Measurements from ENCODE around the gene TRAPPC3. TPM values are rescaled to one million over a fixed set of nuclear protein-coding genes. Genes with fewer than 3 reads are reported as not detected.

TRAPPC3 gene
- total and polyA plus RNA-seq, 10 donors: 42.9 to 98.1 (median 58.3) TPM

DNA sequence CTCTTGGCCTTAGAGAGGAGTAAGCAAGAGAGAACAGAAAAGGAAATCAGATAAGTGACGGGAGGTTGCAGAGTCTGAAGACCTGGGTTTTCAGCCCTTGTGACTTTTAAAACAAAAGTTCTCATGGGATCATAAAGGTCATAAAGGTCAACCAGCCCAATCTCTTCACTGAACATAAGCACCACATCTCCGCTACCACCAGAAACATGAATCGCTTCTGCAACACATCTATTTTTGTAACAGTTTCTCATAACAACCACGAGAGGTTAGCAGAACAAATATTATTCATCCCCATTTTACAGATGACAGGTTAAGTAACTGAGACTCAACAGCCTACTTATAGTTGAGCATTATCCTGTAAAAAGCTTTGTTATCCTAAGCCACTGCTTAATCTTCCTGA lies 5.9 kb downstream of the TRAPPC3 start:
- no peak overlapping the region for H3K4me3 ChIP-seq
- H3K27me3 ChIP-seq (replicated peaks in 1 of 7): no peaks in the 10 kb centered on the region
- H3K36me3 ChIP-seq: peaks cover 0 to 40% (median 12%) of the 10 kb centered on the region in 6 donors
- H3K27ac ChIP-seq: no peak overlapping the region
- peaks cover 17 to 78% (median 48%) of the 10 kb centered on the region in 6 donors for H3K4me1 ChIP-seq
- no peak for DNase-seq
- WGBS, 5 donors: 70 to 80% (median 75%) methylated on average over 4 of the region's 4 CpGs
- H3K9me3 ChIP-seq: no peaks in the 10 kb centered on the region
- intact Hi-C loops (cut with DNase I; ENCODE audit: low total_unique reads): no loop called here
- TF ChIP-seq, protein P1, sequence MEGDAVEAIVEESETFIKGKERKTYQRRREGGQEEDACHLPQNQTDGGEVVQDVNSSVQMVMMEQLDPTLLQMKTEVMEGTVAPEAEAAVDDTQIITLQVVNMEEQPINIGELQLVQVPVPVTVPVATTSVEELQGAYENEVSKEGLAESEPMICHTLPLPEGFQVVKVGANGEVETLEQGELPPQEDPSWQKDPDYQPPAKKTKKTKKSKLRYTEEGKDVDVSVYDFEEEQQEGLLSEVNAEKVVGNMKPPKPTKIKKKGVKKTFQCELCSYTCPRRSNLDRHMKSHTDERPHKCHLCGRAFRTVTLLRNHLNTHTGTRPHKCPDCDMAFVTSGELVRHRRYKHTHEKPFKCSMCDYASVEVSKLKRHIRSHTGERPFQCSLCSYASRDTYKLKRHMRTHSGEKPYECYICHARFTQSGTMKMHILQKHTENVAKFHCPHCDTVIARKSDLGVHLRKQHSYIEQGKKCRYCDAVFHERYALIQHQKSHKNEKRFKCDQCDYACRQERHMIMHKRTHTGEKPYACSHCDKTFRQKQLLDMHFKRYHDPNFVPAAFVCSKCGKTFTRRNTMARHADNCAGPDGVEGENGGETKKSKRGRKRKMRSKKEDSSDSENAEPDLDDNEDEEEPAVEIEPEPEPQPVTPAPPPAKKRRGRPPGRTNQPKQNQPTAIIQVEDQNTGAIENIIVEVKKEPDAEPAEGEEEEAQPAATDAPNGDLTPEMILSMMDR (IDR thresholded peaks at IDR 0.05 in 8 of 11, conservative IDR thresholded peaks at IDR 0.05 in 3 of 11): no peak
- TF ChIP-seq POLR2AphosphoS5 (IDR thresholded peaks at IDR 0.05) (no peak), POLR2A (IDR thresholded peaks at IDR 0.05) (no peak)

DNA sequence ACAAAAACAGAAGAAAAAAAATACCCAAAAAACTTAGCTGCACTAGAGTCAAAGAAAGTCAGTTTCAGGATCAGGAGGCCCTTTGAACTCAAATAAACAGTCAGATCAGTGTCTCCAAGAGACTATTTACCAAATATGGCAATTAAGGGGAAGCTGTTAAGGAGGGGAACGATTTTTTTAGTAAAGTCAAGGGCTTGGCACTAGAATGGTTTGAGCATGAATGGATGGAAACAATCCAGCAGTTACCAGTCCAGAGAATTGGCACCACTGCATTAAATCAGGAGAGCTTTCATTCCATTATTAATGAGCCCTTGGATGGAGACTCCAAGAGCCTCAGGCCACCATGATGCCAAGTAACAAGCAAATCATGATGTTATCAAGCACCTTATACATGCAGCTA lies 7.2 kb downstream of the TRAPPC3 start:
- H3K27me3 ChIP-seq (replicated peaks in 1 of 7): no peaks in the 10 kb centered on the region
- peaks cover 8 to 65% (median 35%) of the 10 kb centered on the region in 6 donors for H3K4me1 ChIP-seq
- 8 to 20% (median 16%) methylated on average over 1 of the region's 1 CpG for WGBS, 5 donors
- H3K36me3 ChIP-seq: peaks cover 0 to 53% (median 25%) of the 10 kb centered on the region in 6 donors
- TF ChIP-seq, protein P1 (IDR thresholded peaks at IDR 0.05 in 8 of 11, conservative IDR thresholded peaks at IDR 0.05 in 3 of 11): no peak
- TF ChIP-seq POLR2A (IDR thresholded peaks at IDR 0.05) (no peak), POLR2AphosphoS5 (IDR thresholded peaks at IDR 0.05) (no peak)
- DNase-seq: no peak
- no peaks in the 10 kb centered on the region for H3K9me3 ChIP-seq
- intact Hi-C loops (cut with DNase I; ENCODE audit: low total_unique reads): no loop called here
- H3K4me3 ChIP-seq: no peak overlapping the region
- peak overlapping the region in 4 of 8 donors; percentile 21 to 62 (median 39) for H3K27ac ChIP-seq

- WGBS, 5 donors: 70 to 92% (median 85%) methylated on average over 5 of the region's 5 CpGs
- TF ChIP-seq POLR2A (IDR thresholded peaks at IDR 0.05) (no peak), POLR2AphosphoS5 (IDR thresholded peaks at IDR 0.05) (no peak)
- TF ChIP-seq, protein P1 (IDR thresholded peaks at IDR 0.05 in 8 of 11, conservative IDR thresholded peaks at IDR 0.05 in 3 of 11): no peak
- Histone ChIP-seq H3K27ac (peak overlapping the region in 2 of 8 donors; percentile 8 to 29), H3K4me3 (no peak overlapping the region), H3K4me1 (peaks cover 14 to 68% (median 40%) of the 10 kb centered on the region in 6 donors), H3K36me3 (peaks cover 0 to 53% (median 32%) of the 10 kb centered on the region in 6 donors), H3K27me3 (replicated peaks in 1 of 7) (no peaks in the 10 kb centered on the region), H3K9me3 (no peaks in the 10 kb centered on the region)
- intact Hi-C loops (cut with DNase I; ENCODE audit: low total_unique reads): loop anchor here (5.0 kb wide), 1 partner anchor 37 kb away; no protein-coding TSS in a partner anchor
- DNase-seq: no peak
Observed at GRCh38 chr1:36139521-36139920, 9.8 kb downstream of the TRAPPC3 start.

DNA sequence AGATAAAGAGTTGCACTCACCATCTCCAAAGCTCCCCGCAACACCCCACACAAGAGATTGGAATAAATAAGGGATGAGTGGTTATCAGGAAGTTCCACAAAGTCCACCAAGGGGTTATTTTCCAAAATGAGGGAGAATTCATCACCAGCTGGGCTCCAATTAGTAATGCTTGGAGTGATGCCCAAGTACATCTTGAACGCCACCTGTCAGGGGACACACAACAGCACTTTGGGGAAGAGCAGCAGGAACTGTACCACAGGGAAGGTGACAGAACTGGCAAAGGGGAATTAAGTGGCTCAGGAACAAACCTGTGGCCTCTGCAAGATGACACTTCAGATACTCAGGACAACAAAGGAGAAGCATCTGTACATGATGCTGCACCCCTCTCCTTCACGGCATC lies 11.5 kb downstream of the TRAPPC3 start:
- DNase-seq: no peak
- H3K9me3 ChIP-seq: no peaks in the 10 kb centered on the region
- H3K27me3 ChIP-seq (replicated peaks in 1 of 7): no peaks in the 10 kb centered on the region
- H3K36me3 ChIP-seq: peaks cover 0 to 53% (median 32%) of the 10 kb centered on the region in 6 donors
- H3K4me3 ChIP-seq: no peak overlapping the region
- H3K4me1 ChIP-seq: peaks cover 16 to 64% (median 43%) of the 10 kb centered on the region in 6 donors
- intact Hi-C loops (cut with DNase I; ENCODE audit: low total_unique reads): loop anchor here (5.0 kb wide), 1 partner anchor 35 kb away; no protein-coding TSS in a partner anchor
- peak overlapping the region in 1 of 8 donors; percentile 58 for H3K27ac ChIP-seq
- WGBS, 5 donors: 90 to 96% (median 93%) methylated on average over 3 of the region's 3 CpGs
- no peak for TF ChIP-seq POLR2AphosphoS5 (IDR thresholded peaks at IDR 0.05)
